HG03196 (cell line): ENCODE results near the gene ARHGEF39.
"Not testable (repeated sequence)": the region's sequence is repeated elsewhere in the genome, so short reads cannot be mapped to it uniquely, and the experiment has no call there.

Experiments used
- ATAC-seq: cut with Tn5 transposase; IDR thresholded peaks from one replicate; pipeline ENCODE4 v1.9.1; 2021; ENCODE audit not compliant: unreplicated experiment

ARHGEF39 gene

GRCh38 chr9:35653611-35654010 is 11.4 kb downstream of the ARHGEF39 start:
- no peak for ATAC-seq

GRCh38 chr9:35652829-35653209 is 12.2 kb downstream of the ARHGEF39 start:
- no peak for ATAC-seq

- no peak for ATAC-seq
Measured at GRCh38 chr9:35651956-35652828, 12.8 kb downstream of the ARHGEF39 start.

- ATAC-seq: no peak
Measured at GRCh38 chr9:35650341-35651158, 14.4 kb downstream of the ARHGEF39 start, which contains the start of gene SIT1. Gene SIT1, minus strand, starts transcription at chr9:35650931. Its CDS starts 78 bp downstream, at chr9:35650853.

GRCh38 chr9:35649431-35650340 is 15.3 kb downstream of the ARHGEF39 start:
- ATAC-seq: no peak

GRCh38 chr9:35646533-35647265 is 18.3 kb downstream of the ARHGEF39 start:
- peak; percentile 82 for ATAC-seq

- ATAC-seq: peak; percentile 1
Measured at GRCh38 chr9:35646153-35646532, 18.9 kb downstream of the ARHGEF39 start.

- ATAC-seq: not testable (repeated sequence)
Measured at GRCh38 chr9:35645736-35646135, 19.3 kb downstream of the ARHGEF39 start.

- ATAC-seq: no peak
Measured at GRCh38 chr9:35643046-35643445, 21.9 kb downstream of the ARHGEF39 start.

- ATAC-seq: not testable (repeated sequence)
Measured at GRCh38 chr9:35641478-35641877, 23.5 kb downstream of the ARHGEF39 start.

GRCh38 chr9:35640431-35640830 is 24.6 kb downstream of the ARHGEF39 start:
- ATAC-seq: not testable (repeated sequence)

- no peak for ATAC-seq
Measured at GRCh38 chr9:35639631-35640030, 25.4 kb downstream of the ARHGEF39 start.

GRCh38 chr9:35639225-35639624 is 25.8 kb downstream of the ARHGEF39 start:
- not testable (repeated sequence) for ATAC-seq

- ATAC-seq: not testable (repeated sequence)
Measured at GRCh38 chr9:35638751-35639150, 26.2 kb downstream of the ARHGEF39 start.

GRCh38 chr9:35637427-35637955 is 27.5 kb downstream of the ARHGEF39 start:
- ATAC-seq: not testable (repeated sequence)

GRCh38 chr9:35636877-35637246 is 28.1 kb downstream of the ARHGEF39 start:
- ATAC-seq: not testable (repeated sequence)

- no peak for ATAC-seq
Measured at GRCh38 chr9:35636135-35636876, 28.7 kb downstream of the ARHGEF39 start.

GRCh38 chr9:35635730-35636129 is 29.3 kb downstream of the ARHGEF39 start:
- no peak for ATAC-seq

- ATAC-seq: no peak
Measured at GRCh38 chr9:35629597-35629996, 35.4 kb downstream of the ARHGEF39 start.
